AML-193 (cell line): ENCODE data around the gene ZFP36L1.
A peak's percentile ranks its signal among the peaks of the same experiment; 100 is the strongest.

Experiments
- DNase-seq, 2 experiments: peaks; one replicate each; lab custom pipeline; 2025; lab: John Stamatoyannopoulos, UW

ZFP36L1 gene, protein sequence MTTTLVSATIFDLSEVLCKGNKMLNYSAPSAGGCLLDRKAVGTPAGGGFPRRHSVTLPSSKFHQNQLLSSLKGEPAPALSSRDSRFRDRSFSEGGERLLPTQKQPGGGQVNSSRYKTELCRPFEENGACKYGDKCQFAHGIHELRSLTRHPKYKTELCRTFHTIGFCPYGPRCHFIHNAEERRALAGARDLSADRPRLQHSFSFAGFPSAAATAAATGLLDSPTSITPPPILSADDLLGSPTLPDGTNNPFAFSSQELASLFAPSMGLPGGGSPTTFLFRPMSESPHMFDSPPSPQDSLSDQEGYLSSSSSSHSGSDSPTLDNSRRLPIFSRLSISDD

DNA sequence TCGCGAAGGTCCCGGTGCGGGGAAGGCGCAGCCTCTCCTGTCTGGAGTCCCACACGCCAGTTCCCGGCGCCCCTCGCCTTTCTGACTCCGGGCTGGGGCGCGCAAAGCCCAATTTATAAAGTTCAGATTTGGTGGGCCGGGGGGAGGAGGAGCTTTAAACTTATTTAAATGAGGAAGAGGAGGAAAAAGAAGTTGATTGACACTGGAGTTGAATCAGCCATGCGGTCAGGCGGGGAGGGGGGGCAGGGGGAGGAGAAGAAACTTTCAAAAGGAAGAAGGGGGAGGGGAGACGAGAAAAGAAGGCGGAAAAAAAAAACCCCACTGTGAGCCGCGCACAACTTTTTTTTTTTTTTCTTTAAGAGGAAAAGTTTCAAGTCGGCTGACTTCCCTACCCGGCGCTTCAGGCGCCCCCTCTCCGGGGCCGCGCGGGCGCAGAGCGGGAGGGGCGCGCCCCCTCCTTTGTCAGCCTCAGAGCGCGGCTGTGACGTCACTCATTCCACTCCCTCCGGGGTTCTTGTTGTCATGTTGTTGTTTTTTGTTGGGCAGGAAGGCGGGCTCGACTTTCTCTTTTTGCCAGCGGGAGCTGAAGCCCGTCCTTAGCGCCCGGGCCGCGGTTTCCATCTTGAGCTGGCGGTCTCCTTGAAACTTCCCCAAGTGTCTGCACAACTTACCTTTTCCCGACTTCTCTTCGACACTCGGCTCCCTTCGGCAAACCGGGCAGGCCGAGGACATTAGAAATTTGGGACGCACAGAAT, at the start of gene ZFP36L1:
Gene ZFP36L1, minus strand, starts transcription at position 89 of the 755 bp plus-strand sequence. CDS start 129 bp downstream, outside the sequence.
- DNase-seq: peak; percentile 20 to 50

DNA sequence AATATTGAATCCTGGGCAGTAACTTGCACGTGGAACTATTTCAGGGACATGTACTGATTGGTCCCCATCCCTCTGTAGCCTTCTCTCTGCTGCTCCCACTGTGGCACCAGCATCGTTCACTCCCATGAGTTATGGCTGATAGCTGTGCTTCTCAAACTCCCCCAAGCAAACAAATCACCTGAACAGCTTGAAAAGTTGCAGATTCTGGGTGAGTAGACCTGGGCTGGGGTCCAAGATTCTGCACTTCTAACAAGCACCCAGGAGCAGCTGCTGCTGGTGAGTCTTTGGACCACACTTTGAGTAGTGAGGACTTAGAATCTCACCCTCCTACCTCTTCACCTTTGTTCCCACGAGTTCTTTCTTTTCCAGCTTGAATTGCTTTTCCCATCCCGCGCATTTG, 49.4 kb upstream of the ZFP36L1 start:
- DNase-seq: no peak

DNA sequence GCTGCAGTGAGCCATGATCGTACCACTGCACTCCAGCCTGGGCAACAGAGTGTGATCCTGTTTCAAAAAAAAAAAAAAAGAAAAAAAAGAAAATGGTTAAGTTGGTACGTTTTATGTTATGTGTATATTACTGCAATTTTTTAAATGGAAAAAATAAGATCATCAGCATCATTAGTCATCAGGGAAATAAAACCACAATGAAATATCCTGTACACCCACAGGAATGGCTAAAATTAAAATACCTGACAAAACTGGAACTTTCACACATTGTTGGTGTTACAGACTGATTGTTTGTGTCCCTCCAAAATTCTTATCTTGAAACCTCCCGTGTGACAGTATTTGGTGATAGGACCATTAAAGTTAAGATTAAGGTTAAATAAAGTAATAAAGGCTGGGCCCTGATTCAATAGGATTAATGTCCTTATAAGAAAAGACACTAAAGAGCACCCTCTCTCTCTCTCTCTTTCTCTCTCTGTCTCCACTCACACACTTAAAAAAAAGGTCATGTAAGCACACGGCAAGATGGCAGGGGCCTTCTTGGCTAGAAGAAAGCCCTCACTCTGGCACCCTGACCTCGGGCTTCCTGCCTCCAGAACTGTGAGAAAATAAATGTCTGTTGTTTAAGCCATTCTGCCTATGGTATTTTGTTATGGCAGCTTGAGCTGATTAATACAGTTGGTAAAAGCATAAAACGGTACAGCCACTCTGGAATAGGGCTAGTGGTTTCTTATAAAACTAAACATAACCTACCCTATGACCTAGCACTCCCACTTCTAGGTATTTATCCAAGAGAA, 48.3 kb upstream of the ZFP36L1 start:
- no peak for DNase-seq

DNA sequence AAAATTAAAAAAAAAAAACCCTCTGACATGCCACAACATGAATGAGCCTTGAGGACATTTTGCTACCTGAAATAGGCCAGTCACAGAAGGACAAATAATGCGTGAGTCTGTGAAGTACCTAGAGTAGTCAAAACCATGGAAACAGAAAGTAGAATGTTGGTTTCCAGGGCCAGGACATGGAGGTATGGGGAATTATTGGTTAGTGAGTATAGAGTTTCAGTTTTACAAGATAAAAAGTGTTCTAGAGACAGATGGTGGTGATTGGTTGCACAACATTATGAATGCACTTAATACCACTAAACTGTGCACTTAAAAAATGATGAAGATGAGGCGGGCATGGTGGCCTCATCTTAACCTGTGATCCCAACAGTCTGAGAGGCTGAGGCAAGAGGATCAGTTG, 47.6 kb upstream of the ZFP36L1 start:
- DNase-seq: no peak

DNA sequence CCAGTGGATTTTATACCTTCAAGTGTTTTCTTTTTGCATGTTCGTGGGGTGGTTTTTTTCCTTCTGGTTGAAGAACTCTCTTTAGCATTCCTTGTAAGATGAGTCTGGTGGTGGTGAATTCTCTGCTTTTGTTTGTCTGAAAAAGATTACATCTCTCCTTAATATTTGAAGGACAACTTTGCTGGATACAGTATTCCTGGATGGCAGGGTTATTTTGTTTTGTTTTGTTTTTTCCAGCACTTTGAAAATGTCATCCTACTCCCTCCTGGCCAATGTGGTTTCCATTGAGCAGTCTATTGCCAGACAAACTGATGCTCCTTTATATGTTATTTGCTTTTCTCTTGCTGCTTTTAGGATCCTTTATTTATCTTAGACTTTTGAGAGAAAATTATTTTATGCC, 43.2 kb upstream of the ZFP36L1 start:
- no peak for DNase-seq

DNA sequence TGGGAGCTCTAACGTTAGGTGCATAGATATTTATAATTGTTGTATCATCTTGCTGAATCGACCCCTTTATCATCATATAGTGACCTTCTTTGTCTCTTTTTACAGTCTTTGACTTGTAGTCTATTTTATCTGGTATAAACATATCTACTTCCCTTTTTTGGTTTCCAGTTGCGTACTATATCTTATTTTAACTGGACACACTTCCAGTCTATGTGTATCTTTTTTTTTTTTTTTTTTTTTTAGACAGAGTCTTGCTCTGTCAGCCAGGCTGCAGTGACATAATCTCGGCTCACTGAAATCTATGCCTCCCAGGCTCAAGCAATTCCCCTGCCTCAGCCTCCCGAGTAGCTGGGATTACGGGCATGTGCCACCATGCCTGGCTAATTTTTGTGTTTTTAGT, 41.9 kb upstream of the ZFP36L1 start:
- no peak for DNase-seq

DNA sequence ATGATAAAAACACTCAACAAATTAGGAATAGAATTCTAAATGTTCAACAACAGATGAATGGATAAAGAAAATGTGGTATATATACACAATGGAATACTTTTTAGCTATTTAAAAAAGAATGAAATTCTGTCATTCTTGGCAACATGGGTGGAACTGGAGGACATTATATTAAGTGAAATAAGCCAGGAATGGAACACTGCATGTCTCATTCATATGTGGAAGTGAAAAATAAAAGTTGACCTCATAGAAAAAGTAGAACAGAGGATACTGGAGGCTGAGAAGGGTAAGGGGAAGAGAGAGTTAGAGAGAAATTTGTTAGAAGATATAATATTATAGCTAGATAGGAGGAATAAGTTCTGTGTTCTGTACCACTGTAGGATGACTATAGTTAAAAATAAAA, 35.8 kb upstream of the ZFP36L1 start:
- no peak for DNase-seq

DNA sequence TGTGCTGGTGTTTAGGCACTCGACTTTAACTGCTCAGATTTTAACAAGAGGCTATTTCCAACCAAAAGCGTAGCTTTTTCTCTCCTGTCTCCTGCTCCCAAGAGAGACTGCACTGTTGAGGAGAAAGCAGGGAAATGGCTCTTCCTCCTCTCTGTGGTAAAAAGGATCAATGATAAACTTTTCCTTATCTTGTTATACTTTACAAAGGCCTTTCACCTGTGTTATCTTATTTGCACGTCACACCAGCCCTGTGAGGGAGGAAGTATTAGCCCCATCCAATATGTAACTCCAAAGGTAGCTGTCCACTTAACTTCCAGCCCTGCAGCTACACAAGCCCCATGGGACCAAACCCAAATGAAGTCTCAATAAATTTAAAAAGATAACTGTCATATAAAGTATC, 32.9 kb upstream of the ZFP36L1 start:
- DNase-seq: no peak

DNA sequence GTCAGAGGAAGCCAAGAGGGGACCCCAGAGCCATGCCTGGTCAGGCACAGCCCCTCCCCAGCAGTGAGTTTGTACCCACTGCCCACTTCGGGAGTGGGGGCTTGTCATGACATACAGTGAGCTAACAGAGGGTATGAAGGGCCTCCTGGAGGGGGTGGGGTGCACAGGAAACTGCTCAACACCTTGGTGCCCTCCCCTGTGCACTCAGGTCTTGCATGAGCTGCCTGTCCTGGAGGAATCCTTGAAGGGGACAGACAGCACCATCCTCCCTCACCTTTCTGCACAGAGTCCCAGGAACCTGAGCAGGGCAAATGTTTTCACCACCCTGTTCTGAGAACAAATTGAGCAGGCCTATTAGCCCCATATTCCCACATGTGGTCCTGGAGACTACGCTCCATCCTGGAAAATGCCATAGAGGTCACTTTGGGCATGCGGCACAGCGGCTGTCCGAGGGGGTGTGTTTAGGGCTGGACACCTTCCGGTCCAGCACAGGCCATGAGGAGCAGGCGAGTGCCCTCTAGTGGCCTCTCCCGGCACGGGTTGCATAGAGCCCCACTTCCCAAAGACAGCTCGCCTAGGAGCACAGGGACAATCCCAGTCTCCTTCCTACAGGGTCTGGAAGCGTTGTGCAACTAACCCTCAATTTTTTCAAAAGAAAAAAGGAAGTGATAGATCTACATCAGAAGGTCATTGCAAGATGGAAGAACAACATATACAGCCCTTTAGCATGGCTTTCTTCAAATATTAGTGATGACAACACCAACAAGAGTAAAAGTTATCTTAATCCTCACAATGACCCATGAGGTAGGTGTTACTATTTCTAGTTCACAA, 31.9 kb upstream of the ZFP36L1 start:
- peak; percentile 52 to 71 for DNase-seq

DNA sequence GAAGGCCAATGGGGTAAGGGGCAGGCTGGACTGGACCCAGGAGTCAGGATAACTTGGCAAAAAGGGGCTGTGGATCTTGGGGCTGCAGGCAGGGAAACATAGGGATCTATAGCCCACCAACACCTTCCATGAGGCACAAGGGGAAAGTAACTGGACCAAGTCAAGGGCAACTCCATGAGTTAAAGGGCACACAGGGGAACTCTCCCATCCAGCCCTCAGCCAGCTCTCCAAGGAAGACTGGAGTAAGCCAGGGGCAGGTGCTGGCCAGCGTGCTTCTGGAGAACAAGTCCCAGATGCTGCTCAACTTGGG, 31.3 kb upstream of the ZFP36L1 start:
- no peak for DNase-seq

DNA sequence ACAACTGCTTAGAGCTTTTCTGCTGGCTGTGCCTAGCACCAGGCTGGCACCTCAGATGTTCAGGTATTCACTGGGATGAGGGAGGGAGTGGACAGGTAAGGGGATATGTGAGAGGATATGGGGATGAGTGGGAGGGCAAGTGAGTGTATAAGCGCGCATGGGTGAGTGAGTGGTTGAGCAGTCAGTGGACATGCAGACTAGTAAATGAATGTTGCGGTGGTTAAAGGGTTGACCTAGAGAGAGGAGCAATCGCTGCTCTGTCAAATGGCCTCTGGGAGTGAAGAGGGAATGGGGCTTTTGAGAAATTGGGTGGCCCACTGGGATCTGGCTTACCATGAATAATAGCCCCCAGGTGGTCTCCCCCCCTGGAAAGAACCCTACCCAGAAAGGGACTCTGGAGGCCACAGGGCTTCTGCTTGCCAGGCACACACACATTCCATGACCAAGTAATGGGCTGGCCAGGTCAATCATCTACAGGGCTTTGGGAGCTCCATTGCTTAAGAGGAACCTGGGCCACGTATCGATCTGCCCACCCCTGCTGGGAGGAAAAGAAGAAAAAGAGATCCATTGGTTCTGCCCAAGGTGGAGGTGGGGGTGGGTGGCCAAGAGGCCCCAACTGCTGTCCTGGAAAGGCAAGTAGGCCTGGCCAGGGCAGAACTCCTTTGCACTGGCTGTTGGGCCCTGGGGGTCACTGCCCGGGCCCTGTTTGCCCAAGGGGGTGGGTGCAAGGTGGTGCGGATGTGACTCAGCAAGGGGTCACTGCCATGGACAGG, 30.8 kb upstream of the ZFP36L1 start:
- DNase-seq: no peak

DNA sequence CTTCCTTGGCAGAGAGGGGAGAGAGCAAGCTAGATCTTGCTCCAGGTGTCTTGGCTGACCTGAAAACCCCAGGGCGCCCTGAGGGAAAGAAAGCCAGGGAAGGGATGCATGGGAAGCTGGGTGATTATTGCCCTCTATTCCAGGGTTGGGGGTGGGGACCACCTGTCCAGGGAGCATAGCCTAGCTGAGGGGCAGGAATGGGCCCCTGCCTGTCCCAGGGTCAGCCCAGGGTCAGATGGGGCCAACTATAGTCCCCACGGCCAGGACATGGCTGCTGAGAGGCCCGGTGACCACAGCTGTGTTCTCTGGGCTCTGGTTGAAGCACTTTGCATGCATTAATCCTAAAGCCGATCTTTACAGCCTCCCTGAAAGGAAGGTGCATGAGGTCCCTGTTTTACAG, 30.1 kb upstream of the ZFP36L1 start:
- DNase-seq: no peak

DNA sequence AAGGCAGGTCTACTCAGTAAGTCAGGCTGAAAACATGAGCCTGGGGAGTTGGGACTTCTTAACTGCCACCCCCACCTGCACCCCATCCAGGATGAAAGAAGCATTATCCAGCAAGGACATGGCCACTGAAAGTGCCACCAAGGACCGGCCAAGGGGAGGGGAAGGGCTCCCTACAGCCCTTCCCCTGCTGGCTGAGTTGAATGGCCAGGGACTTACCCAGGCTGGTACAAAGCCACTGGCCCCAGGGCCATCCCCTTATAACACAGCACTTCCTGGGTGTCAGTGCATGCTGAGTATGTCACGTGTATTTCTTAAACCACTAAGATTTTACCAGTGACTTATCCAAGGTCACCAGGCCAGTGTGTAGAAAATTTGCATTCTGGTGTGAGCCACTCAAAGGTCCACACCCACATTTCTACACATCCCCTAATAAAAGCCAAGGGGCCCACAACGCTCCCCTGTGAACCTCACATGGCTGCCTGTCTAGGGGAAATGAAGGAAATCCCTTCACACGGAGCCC, 29.3 kb upstream of the ZFP36L1 start:
- DNase-seq: no peak

DNA sequence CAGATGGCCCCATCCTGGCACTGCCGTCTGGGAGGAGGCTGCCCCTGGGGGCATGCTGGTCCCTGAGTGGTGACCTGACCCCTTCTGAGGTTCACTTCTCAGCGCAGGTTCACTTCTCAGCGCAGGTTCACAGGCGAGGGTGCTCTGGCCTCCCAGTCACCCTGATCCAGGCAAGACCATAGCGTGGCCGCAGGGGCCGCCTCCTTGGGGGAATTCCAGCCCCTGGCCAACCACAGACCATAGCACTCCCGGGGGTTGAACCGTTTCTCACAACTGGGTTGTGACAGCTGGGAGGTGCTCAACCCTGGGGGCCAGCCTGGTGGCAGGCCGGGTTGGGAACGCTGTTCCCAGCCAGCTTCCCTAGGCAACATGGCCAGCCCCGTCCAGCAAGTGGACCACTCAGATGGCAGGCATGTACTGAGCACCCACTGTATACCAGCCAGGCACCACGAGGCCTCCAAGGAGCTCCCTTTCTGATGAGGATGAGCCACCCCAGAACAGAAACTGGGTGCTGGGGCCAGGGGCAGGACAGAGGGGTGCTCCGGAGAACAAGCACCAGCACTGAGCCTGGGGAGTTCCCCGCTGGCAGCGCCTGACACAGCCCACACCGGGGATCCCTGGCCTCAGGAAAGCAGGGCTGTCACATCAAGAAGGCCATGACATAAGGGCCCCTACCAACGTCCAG, 28.3 kb upstream of the ZFP36L1 start:
- no peak for DNase-seq

DNA sequence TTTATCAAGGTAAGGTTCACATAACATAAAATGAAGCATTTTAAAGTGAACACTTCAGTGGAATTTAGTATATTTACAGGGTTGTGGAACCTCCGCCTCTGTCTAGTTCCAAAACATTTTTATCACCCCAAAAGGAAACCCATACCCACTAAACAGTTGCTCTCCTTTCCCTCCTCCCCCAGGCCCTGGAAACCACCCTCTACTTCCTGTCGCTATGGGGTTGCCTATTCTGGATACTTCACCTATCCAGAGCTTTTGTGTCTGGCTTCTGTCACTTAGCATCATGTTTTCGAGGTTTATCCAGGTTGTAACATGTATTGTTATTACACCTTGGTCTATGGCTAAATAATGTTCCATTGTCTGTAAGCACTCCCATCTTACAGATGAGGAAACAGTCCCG, 27.7 kb upstream of the ZFP36L1 start:
- DNase-seq: no peak

DNA sequence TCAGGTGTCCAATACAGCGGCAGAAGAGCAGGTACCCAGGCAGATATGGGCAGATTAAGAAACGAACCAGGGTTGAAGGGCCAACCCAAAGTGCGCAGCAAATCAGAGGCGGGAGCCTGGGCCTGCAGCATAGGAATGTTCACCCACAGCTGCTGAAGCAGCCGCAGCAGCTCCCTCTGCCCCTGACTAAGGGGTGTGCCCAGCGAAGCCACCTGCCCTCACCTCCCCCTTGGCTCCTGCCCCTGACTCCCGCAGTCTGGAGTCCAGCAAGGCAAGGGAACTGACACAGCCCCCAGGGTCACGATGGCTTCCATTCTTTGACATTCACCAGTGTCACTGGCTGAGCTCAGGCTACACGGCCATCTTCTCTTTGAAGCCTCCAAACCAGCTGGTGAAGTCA, 27.3 kb upstream of the ZFP36L1 start:
- no peak for DNase-seq

DNA sequence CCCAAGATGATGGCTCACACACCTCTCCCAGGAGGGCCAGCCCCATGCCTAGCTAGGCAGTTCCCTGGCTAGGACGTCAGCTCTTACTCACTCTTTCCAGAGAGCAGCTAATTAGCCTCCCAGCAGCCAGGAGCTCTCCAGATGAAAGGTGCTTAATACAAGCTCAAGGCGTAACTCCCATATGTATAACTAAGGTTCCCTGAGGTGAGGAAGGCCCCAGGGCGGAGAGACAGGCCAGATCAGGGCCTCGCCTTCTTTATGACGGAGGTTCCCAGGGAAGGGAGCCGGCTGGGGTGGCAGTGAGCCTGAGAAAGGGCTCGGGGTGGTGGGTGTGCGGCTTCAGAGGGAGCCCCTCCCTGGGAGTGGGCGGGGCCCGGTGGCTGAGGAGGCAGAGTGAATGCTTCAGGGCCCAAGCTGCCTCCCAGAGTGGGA, 26.4 kb upstream of the ZFP36L1 start:
- DNase-seq: no peak

DNA sequence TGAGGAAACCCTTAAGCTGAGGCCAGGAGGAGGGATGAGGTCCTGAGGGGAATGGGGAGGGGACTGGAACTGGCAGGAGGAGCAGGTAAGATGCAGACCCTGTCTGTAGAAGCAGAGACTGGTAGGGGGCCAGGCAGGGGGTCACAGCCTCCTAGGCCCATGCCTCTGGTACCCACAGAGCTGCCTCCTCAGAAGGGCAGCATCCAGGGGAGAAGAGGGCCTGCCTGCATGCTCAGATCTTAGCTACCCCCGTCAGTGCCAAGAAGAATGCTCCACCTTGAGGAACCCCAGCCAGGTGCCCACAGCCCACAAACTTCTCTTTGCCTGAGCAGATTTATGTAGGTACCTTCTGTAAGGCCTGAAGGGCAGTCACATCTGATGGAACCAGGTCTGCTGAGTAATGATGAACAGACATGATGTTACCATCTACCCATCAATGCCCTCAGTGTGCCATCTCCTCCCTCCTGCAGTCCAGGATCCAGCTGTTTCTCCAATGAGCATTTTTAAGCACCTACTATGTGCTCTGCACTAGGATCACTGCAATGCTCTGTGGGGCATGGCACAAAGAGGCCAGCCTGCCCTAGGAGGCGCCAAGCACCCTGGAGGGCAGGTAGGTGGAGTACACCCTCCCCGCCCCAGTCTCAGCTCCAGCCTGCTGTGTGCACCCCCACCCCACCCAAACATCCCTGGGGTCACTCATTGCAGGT, 24.8 kb upstream of the ZFP36L1 start:
- DNase-seq: no peak

DNA sequence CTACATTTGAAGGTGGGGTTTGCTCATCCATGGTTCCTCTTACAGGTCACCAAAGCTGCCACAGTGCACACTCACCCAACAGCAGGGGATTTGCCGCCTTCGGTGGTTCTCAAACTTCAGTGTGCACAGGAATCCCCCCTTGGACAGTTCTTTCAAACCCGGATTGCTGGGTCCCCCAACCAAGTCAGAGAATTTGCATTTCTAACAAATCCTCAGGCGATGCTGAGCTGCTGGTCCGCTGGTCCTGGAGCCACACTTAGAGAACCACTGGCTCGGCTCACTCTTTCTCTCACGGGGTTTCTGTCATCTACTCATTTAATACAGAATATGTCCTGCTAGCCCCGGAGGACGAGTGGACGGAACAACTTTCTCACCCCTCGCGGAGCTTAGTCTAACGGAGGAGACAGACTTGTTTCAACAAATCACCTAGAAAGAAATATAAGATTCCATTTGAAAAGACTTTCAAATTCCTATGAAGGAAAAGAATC, 24.1 kb upstream of the ZFP36L1 start:
- no peak for DNase-seq
